Measurements from ENCODE around the gene CCDC149.

DNA sequence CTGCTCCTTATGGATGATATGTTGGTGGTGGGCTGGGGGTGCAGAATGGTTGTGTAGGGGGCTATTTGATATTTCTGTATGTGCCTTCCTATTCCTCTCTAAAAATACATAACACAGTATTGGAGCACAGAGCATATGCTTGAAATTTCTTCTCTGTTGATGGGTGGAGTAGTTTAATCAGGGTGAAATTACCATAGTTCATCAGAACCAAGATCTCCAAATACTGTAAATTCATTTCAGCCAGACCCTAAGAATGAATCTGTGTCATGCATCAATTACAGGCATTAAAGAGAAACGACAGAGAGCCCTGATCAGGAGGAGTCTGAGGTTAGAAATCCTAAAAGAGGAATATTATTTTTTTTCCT lies 25.1 kb upstream of the CCDC149 start:
- no peak for TF ChIP-seq CSDC2 (CRISPR knock-in tag; IDR thresholded peaks at IDR 0.05)
- no peak for TF ChIP-seq ZFP30 (CRISPR knock-in tag; IDR thresholded peaks at IDR 0.05)
- no peak for TF ChIP-seq ESRRG (CRISPR knock-in tag; IDR thresholded peaks at IDR 0.05)
- TF ChIP-seq POU6F1 (CRISPR knock-in tag; IDR thresholded peaks at IDR 0.05; ENCODE audit: borderline replicate concordance, low read depth) = no peak
- TF ChIP-seq PATZ1 (CRISPR knock-in tag; IDR thresholded peaks at IDR 0.05; ENCODE audit: borderline replicate concordance) = no peak
- TF ChIP-seq CREB5 (CRISPR knock-in tag; IDR thresholded peaks at IDR 0.05; ENCODE audit: low read depth) = no peak
- no peak for TF ChIP-seq BACH2 (CRISPR knock-in tag; IDR thresholded peaks at IDR 0.05; ENCODE audit: borderline replicate concordance)
- TF ChIP-seq RARB (CRISPR knock-in tag; IDR thresholded peaks at IDR 0.05) = no peak
- TF ChIP-seq, protein P1, sequence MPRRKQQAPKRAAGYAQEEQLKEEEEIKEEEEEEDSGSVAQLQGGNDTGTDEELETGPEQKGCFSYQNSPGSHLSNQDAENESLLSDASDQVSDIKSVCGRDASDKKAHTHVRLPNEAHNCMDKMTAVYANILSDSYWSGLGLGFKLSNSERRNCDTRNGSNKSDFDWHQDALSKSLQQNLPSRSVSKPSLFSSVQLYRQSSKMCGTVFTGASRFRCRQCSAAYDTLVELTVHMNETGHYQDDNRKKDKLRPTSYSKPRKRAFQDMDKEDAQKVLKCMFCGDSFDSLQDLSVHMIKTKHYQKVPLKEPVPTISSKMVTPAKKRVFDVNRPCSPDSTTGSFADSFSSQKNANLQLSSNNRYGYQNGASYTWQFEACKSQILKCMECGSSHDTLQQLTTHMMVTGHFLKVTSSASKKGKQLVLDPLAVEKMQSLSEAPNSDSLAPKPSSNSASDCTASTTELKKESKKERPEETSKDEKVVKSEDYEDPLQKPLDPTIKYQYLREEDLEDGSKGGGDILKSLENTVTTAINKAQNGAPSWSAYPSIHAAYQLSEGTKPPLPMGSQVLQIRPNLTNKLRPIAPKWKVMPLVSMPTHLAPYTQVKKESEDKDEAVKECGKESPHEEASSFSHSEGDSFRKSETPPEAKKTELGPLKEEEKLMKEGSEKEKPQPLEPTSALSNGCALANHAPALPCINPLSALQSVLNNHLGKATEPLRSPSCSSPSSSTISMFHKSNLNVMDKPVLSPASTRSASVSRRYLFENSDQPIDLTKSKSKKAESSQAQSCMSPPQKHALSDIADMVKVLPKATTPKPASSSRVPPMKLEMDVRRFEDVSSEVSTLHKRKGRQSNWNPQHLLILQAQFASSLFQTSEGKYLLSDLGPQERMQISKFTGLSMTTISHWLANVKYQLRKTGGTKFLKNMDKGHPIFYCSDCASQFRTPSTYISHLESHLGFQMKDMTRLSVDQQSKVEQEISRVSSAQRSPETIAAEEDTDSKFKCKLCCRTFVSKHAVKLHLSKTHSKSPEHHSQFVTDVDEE (CRISPR knock-in tag; IDR thresholded peaks at IDR 0.05) = no peak

All from SK-N-SH treated with all-trans-retinoic acid at 6 μM for 48 hours (cell line).